DND-41 (cell line): Measurements from ENCODE around the gene LYSET.

Experiments used
- EZH2 ChIP-seq: IDR thresholded peaks from 3 replicates; pipeline ENCODE4 v1.6.1; 2012; ENCODE audit warnings: borderline replicate concordance, low read depth, mild to moderate bottlenecking, moderate library complexity, low read length, inconsistent platforms; ENCODE audit not compliant: severe bottlenecking
- TF ChIP-seq, protein P1 (sequence below): IDR thresholded peaks from 2 replicates; pipeline ENCODE4 v1.5.1; 2012; ENCODE audit warnings: borderline replicate concordance, low read length, moderate library complexity, mild to moderate bottlenecking; ENCODE audit not compliant: poor library complexity, severe bottlenecking; ENCODE audit errors: extremely low read depth

- TF ChIP-seq EZH2 = no peak
- TF ChIP-seq, protein P1, sequence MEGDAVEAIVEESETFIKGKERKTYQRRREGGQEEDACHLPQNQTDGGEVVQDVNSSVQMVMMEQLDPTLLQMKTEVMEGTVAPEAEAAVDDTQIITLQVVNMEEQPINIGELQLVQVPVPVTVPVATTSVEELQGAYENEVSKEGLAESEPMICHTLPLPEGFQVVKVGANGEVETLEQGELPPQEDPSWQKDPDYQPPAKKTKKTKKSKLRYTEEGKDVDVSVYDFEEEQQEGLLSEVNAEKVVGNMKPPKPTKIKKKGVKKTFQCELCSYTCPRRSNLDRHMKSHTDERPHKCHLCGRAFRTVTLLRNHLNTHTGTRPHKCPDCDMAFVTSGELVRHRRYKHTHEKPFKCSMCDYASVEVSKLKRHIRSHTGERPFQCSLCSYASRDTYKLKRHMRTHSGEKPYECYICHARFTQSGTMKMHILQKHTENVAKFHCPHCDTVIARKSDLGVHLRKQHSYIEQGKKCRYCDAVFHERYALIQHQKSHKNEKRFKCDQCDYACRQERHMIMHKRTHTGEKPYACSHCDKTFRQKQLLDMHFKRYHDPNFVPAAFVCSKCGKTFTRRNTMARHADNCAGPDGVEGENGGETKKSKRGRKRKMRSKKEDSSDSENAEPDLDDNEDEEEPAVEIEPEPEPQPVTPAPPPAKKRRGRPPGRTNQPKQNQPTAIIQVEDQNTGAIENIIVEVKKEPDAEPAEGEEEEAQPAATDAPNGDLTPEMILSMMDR = no peak
These were observed 9.6 kb upstream of the LYSET start for GRCh38 chr14:93175492-93175891.
